T follicular helper cell (primary cell): ENCODE measurements around the gene ZBTB37.
"Not testable (repeated sequence)": the region's sequence is repeated elsewhere in the genome, so short reads cannot be mapped to it uniquely, and the experiment has no call there.

Experiments
- DNase-seq: peaks from one replicate; pipeline ENCODE4 v3.0.0-alpha.2; 2020; ENCODE audit warnings: low read depth

ZBTB37 gene

DNA sequence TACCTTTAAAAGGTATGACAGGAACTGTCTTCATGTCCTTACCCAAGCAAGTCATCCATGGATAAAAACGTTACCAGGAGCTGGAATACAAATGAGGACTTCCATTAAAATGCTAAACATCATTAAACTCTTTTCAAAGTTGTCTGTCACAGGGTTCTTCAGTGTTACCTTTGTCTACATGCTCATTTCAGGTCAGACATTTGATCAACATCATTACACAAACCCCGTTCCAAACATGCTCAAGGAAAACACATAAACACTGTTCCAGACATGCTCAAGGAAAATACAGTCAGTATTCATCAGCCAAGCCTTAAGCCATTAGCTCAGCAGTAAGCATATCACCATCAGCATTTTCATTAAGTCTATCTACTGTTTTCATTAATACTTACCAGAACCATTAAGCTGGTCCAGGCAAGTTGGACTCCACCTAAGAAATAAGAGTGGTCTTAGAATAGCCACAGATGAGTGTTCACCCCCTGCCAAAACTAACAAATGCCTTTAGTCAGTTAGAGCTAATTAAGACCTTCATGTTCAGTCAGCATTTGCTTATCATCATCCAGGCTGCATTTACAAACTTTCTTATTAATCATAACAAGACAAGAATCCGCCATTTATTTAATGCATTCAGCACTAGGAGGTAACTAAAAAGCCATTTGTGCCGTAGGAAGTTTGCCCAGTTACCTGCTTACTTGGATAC lies 2.6 kb upstream of the ZBTB37 start:
- no peak for DNase-seq

DNA sequence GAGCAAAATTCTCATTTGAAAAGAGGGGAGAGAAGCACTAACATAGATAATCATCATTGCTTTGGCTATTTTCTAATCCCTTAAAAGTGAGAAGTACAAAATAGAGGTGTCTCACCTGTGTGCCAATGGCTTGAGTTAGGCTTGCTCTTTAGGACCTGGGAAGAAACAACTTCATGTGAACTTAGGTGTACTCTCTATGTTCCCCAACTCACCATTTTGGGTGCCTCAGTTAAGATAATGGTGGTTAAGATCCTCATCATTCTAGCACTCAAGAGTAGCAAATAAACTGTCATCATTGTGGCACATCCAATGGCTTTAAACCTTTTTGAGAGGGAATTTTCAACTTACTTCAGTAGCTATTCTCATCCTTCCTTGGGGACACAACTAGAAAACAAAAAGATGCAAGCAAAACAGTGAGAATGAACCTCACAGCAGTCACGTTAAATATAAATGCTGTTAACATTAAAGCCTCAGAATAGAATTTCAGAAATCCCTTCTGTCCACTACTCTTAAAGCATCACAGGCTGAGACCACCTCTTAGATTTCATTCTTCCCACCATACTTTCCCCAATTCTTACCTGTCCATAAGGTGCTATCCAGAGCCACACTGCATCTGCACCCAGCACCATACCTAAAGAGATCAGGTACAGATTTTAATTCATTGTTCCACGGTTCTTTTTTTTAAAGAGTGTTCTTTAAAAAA lies 1.6 kb upstream of the ZBTB37 start:
- DNase-seq: no peak

- no peak for DNase-seq
Measured at GRCh38 chr1:173867141-173867752, 933 bp upstream of the ZBTB37 start.

GRCh38 chr1:173867753-173868265 lies 371 bp upstream of the ZBTB37 start, which contains the start of gene GAS5:
Gene GAS5, minus strand, starts transcription at chr1:173867989.
- DNase-seq: peak; percentile 99

- DNase-seq: no peak
Measured at GRCh38 chr1:173869021-173869359, 810 bp downstream of the ZBTB37 start.

DNA sequence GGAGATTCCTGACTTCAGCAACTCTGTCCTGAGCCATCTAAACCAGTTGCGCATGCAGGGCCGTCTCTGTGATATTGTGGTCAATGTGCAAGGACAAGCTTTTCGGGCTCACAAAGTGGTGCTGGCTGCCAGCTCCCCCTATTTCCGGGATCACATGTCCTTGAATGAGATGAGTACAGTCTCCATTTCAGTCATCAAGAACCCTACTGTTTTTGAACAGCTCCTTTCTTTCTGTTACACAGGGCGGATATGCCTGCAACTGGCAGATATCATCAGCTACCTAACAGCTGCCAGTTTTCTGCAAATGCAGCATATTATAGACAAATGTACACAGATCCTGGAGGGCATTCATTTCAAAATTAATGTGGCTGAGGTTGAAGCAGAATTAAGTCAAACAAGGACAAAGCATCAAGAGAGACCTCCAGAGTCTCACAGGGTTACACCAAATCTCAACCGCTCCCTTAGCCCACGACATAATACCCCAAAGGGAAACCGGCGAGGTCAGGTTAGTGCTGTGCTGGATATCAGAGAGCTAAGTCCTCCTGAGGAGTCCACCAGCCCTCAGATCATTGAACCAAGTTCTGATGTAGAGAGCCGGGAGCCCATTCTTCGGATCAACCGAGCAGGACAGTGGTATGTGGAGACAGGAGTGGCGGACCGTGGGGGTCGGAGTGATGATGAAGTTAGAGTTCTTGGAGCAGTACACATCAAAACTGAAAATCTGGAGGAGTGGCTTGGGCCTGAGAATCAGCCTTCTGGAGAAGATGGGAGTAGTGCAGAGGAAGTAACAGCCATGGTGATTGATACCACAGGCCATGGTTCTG lies 2.3 kb downstream of the ZBTB37 start:
- DNase-seq: no peak

DNA sequence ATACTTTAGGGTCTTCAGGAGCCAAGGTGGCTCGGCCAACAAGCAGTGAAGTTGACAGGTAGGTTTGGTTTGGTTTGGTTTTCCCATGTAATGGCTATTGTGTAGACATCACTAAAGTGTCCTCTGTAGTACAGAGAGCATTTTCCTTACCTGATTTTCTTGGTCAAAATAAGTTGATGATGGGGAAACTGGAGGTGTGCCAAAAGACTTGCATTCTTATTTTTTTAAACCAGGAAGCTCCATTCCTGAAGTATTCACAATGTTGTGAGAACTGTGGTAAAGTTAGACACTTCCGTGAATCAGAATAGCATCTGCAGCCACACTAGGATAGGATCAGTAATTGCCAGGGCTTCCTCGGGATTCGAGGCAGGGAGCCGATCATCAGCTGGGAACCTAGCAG lies 2.9 kb downstream of the ZBTB37 start:
- no peak for DNase-seq

- no peak for DNase-seq
Measured at GRCh38 chr1:173871500-173871899, 3.3 kb downstream of the ZBTB37 start.

GRCh38 chr1:173876732-173877131 lies 8.6 kb downstream of the ZBTB37 start:
- DNase-seq: no peak

DNA sequence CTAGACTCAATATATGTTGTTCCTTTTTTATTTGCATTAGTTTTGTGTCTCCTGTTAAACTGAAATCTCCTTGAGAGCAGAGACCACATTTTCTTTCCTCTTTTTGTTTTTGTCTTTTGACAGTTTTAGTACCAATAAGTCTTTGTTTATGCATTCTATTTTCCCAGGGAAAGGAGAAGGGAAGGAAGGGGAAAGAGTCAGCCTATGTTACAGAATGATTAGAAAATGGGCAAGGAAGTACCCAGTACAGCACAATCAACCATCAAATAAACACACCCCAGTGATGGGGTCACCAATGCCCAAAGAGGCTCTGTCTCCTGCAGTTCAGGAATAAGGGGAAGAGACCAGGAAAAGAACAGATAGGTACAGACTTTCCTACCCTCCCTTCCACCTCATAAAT lies 10.1 kb downstream of the ZBTB37 start:
- no peak for DNase-seq

- DNase-seq: not testable (repeated sequence)
Measured at GRCh38 chr1:173881117-173881516, 12.9 kb downstream of the ZBTB37 start.

- DNase-seq: no peak
Measured at GRCh38 chr1:173884701-173885100, 16.5 kb downstream of the ZBTB37 start.

- DNase-seq: no peak
Measured at GRCh38 chr1:173886746-173887611, 18.8 kb downstream of the ZBTB37 start.

- no peak for DNase-seq
Measured at GRCh38 chr1:173887627-173888026, 19.4 kb downstream of the ZBTB37 start.

DNA sequence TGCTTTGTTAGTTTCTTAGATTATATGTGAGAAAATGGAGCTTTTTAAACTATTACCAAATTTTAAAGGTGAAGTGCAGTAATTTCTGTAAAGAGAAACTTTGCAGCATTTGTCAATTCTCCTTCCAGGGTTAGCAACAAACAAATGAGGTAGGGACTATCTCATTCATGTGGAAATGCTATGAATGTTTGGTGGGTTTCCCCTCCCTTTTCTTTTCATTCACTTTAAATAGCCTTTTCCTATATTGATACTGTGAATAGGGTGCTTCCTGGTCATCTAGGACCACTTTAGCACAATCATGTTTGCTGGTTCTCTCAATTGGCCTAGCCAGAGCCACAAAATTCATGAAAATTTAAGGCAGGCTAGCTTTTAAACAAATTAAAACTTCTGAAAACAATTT lies 20.6 kb downstream of the ZBTB37 start:
- no peak for DNase-seq

DNA sequence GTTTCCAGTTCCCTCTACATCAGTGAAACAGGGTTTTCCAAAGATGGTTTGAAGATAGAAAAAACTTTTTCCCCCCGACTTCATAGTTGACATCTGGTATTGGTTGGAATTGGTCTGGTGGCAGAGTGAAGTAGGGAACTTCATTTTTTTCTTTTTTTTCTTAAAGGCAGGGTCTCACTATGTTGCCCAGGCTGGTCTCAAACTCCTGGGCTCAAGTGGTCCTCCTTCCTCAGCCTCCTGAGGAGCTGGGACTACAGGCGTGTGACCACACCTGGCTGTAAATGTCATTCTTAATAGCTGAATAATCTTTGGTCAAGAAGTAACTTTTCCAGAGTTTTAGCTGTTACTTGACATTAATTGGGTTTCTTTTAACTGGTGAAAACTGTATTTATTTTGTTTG lies 21.7 kb downstream of the ZBTB37 start:
- DNase-seq: no peak

- no peak for DNase-seq
Measured at GRCh38 chr1:173893611-173894010, 25.4 kb downstream of the ZBTB37 start.

GRCh38 chr1:173894189-173894588 lies 26.0 kb downstream of the ZBTB37 start:
- no peak for DNase-seq

- no peak for DNase-seq
Measured at GRCh38 chr1:173900427-173900826, 32.2 kb downstream of the ZBTB37 start.

DNA sequence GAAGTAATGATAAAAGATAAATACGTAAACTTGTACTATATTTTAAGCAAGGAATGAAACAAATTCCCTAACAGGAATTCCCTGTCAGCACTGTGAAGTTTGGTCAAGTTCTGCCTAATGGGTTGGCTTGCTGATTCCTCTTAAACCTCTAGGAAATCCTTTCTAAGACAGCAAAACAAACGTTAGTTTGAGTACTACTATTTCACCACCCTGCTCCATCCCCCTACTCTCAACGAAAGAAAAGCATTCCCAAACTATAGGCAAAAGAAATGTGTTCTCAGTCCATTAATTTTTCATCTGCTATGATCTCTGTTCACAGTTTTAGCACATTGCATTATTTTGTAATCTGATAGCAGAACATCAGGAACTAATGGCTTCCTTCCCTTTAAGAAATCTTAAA lies 32.8 kb downstream of the ZBTB37 start:
- no peak for DNase-seq

DNA sequence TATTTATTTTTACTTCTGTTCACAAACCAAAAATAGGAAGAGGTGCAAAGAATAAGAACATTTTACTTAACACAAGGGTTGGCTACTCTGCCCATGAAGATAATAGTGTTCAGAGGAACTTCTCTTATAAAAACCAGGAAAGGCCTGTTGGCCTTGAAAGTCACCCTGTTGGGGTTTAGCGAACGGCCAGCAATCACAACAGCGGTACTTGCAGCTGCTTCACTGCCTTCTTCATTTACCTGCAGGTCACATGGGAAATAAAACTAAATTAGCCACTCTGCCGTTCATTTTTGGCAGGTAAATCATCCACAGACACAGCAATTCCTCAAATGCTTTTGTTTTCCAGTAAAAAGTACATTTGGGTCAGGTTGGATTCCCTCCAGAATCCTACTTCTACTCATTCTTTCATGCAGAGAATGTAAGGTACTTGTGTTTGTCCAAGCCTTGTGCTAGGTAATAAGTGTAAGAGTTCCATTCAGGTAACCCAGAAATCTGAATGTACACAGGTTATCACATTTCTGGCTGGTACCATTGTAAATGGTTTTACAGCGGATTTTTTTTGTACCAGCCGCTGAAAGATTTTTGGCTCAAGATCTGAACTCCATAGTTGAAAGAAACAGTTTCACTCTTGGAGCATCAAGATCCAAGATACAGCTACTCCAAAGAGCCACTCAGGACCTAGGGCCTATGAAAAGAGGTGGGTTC lies 35.8 kb downstream of the ZBTB37 start:
- DNase-seq: no peak
